ENCODE data around the gene LSM7.

Gene LSM7

GRCh38 chr19:2328401-2329148 is at the start of gene LSM7, which contains the start of gene SPPL2B:
Gene LSM7, minus strand, starts transcription at chr19:2328586. Its CDS starts 20 bp downstream, at chr19:2328566.
Gene SPPL2B, plus strand, starts transcription at chr19:2328684. Its CDS starts 26 bp downstream, at chr19:2328710.
- H3K27ac Mint-ChIP-seq = peak within 1 kb of the TSS; percentile 99
- H3K4me3 Mint-ChIP-seq = peak within 1 kb of the TSS; percentile 98
- H3K9me3 Mint-ChIP-seq (ENCODE audit: low read depth) = no peaks in the 10 kb centered on the region
- peaks cover 4% of the 10 kb centered on the region for H3K36me3 Mint-ChIP-seq
- no peaks in the 10 kb centered on the region for H3K27me3 Mint-ChIP-seq
- H3K4me1 Mint-ChIP-seq (ENCODE audit: low read depth) = peaks cover 70% of the 10 kb centered on the region

GRCh38 chr19:2376784-2377519 is 48.6 kb upstream of the LSM7 start:
- no peak overlapping the region for H3K27ac Mint-ChIP-seq
- H3K4me1 Mint-ChIP-seq (ENCODE audit: low read depth) = no peaks in the 10 kb centered on the region
- H3K4me3 Mint-ChIP-seq = no peak overlapping the region
- H3K9me3 Mint-ChIP-seq (ENCODE audit: low read depth) = no peaks in the 10 kb centered on the region
- peaks cover 2% of the 10 kb centered on the region for H3K36me3 Mint-ChIP-seq
- peaks cover 4% of the 10 kb centered on the region for H3K27me3 Mint-ChIP-seq

- Mint-ChIP-seq H3K27me3 (peaks cover 1% of the 10 kb centered on the region), H3K9me3 (ENCODE audit: low read depth) (no peaks in the 10 kb centered on the region), H3K4me3 (no peak overlapping the region), H3K36me3 (peaks cover 2% of the 10 kb centered on the region), H3K4me1 (ENCODE audit: low read depth) (no peaks in the 10 kb centered on the region), H3K27ac (no peak overlapping the region)
Observed at GRCh38 chr19:2375353-2376121, 47.2 kb upstream of the LSM7 start.

GRCh38 chr19:2374808-2375207 is 46.4 kb upstream of the LSM7 start:
- H3K27me3 Mint-ChIP-seq = peaks cover 1% of the 10 kb centered on the region
- no peak overlapping the region for H3K4me3 Mint-ChIP-seq
- no peaks in the 10 kb centered on the region for H3K4me1 Mint-ChIP-seq (ENCODE audit: low read depth)
- H3K27ac Mint-ChIP-seq = no peak overlapping the region
- no peaks in the 10 kb centered on the region for H3K9me3 Mint-ChIP-seq (ENCODE audit: low read depth)
- H3K36me3 Mint-ChIP-seq = peaks cover 2% of the 10 kb centered on the region

GRCh38 chr19:2372076-2372612 is 43.8 kb upstream of the LSM7 start:
- peaks cover 2% of the 10 kb centered on the region for H3K27me3 Mint-ChIP-seq
- H3K27ac Mint-ChIP-seq = no peak overlapping the region
- no peaks in the 10 kb centered on the region for H3K4me1 Mint-ChIP-seq (ENCODE audit: low read depth)
- H3K9me3 Mint-ChIP-seq (ENCODE audit: low read depth) = no peaks in the 10 kb centered on the region
- H3K4me3 Mint-ChIP-seq = no peak overlapping the region
- H3K36me3 Mint-ChIP-seq = no peaks in the 10 kb centered on the region

GRCh38 chr19:2371656-2372055 is 43.3 kb upstream of the LSM7 start:
- H3K4me1 Mint-ChIP-seq (ENCODE audit: low read depth) = no peaks in the 10 kb centered on the region
- no peaks in the 10 kb centered on the region for H3K9me3 Mint-ChIP-seq (ENCODE audit: low read depth)
- no peak overlapping the region for H3K27ac Mint-ChIP-seq
- H3K27me3 Mint-ChIP-seq = peaks cover 2% of the 10 kb centered on the region
- H3K4me3 Mint-ChIP-seq = no peak overlapping the region
- H3K36me3 Mint-ChIP-seq = no peaks in the 10 kb centered on the region

- Mint-ChIP-seq H3K36me3 (no peaks in the 10 kb centered on the region), H3K4me1 (ENCODE audit: low read depth) (peaks cover 4% of the 10 kb centered on the region), H3K27me3 (peaks cover 11% of the 10 kb centered on the region), H3K4me3 (no peak overlapping the region), H3K9me3 (ENCODE audit: low read depth) (no peaks in the 10 kb centered on the region), H3K27ac (no peak overlapping the region)
Observed at GRCh38 chr19:2365201-2365970, 37.0 kb upstream of the LSM7 start.

- H3K27me3 Mint-ChIP-seq = peaks cover 12% of the 10 kb centered on the region
- H3K36me3 Mint-ChIP-seq = no peaks in the 10 kb centered on the region
- no peaks in the 10 kb centered on the region for H3K9me3 Mint-ChIP-seq (ENCODE audit: low read depth)
- no peak overlapping the region for H3K27ac Mint-ChIP-seq
- H3K4me1 Mint-ChIP-seq (ENCODE audit: low read depth) = peaks cover 5% of the 10 kb centered on the region
- H3K4me3 Mint-ChIP-seq = no peak overlapping the region
Observed at GRCh38 chr19:2363419-2363818, 35.0 kb upstream of the LSM7 start.

- Mint-ChIP-seq H3K27ac (no peak overlapping the region), H3K27me3 (peaks cover 9% of the 10 kb centered on the region), H3K9me3 (ENCODE audit: low read depth) (no peaks in the 10 kb centered on the region), H3K4me1 (ENCODE audit: low read depth) (peaks cover 5% of the 10 kb centered on the region), H3K4me3 (no peak overlapping the region), H3K36me3 (no peaks in the 10 kb centered on the region)
Observed at GRCh38 chr19:2362970-2363300, 34.5 kb upstream of the LSM7 start.

GRCh38 chr19:2362046-2362969 is 33.9 kb upstream of the LSM7 start:
- Mint-ChIP-seq H3K9me3 (ENCODE audit: low read depth) (no peaks in the 10 kb centered on the region), H3K36me3 (no peaks in the 10 kb centered on the region), H3K27me3 (peaks cover 9% of the 10 kb centered on the region), H3K4me3 (no peak overlapping the region), H3K27ac (no peak overlapping the region), H3K4me1 (ENCODE audit: low read depth) (peaks cover 5% of the 10 kb centered on the region)

- H3K36me3 Mint-ChIP-seq = no peaks in the 10 kb centered on the region
- no peak overlapping the region for H3K4me3 Mint-ChIP-seq
- H3K27ac Mint-ChIP-seq = no peak overlapping the region
- H3K9me3 Mint-ChIP-seq (ENCODE audit: low read depth) = no peaks in the 10 kb centered on the region
- H3K27me3 Mint-ChIP-seq = peaks cover 9% of the 10 kb centered on the region
- H3K4me1 Mint-ChIP-seq (ENCODE audit: low read depth) = peaks cover 5% of the 10 kb centered on the region
Observed at GRCh38 chr19:2361246-2362045, 33.1 kb upstream of the LSM7 start.

GRCh38 chr19:2360833-2361232 is 32.4 kb upstream of the LSM7 start:
- Mint-ChIP-seq H3K27me3 (peaks cover 9% of the 10 kb centered on the region), H3K4me3 (no peak overlapping the region), H3K27ac (no peak overlapping the region), H3K36me3 (no peaks in the 10 kb centered on the region), H3K9me3 (ENCODE audit: low read depth) (no peaks in the 10 kb centered on the region), H3K4me1 (ENCODE audit: low read depth) (peaks cover 5% of the 10 kb centered on the region)
